Stimulated activated memory B cell treated with anti-CD40 and anti-IgM and Interleukin-4, amounts not matched to agents 10 μg/mL and 1 μg/mL and 100 μg/mL, for 72 hours (primary cell): ENCODE results near the gene ALDH3B2.
"Not testable (repeated sequence)": the region's sequence is repeated elsewhere in the genome, so short reads cannot be mapped to it uniquely, and the experiment has no call there.

Experiments
- ATAC-seq: fragments of 150-1000 bp; cut with Tn5 transposase; 2 replicates; pipeline ENCODE4 v1.10.0; 2021
- H3K27ac Mint-ChIP-seq: one replicate; pipeline ENCODE4 v1.8.0; 2022; ENCODE audit warnings: mild to moderate bottlenecking, mixed read lengths
- H3K27me3 Mint-ChIP-seq: one replicate; pipeline ENCODE4 v1.8.0; 2022; ENCODE audit warnings: mixed read lengths
- H3K36me3 Mint-ChIP-seq: one replicate; pipeline ENCODE4 v1.8.0; 2022; ENCODE audit warnings: mixed read lengths
- H3K4me1 Mint-ChIP-seq: one replicate; pipeline ENCODE4 v1.8.0; 2022; ENCODE audit warnings: mixed read lengths
- H3K4me3 Mint-ChIP-seq: one replicate; pipeline ENCODE4 v1.8.0; 2022; ENCODE audit warnings: mild to moderate bottlenecking, moderate library complexity, mixed read lengths
- H3K9me3 Mint-ChIP-seq: one replicate; pipeline ENCODE4 v1.8.0; 2022; ENCODE audit warnings: mixed read lengths

The ALDH3B2 gene

GRCh38 chr11:67622905-67623304, 51.5 kb downstream of the ALDH3B2 start:
- H3K36me3 Mint-ChIP-seq: peaks cover 12% of the 10 kb centered on the region

GRCh38 chr11:67621928-67622327, 52.5 kb downstream of the ALDH3B2 start:
- not testable (repeated sequence) for H3K27ac Mint-ChIP-seq, H3K9me3 Mint-ChIP-seq, ATAC-seq, H3K36me3 Mint-ChIP-seq, H3K4me3 Mint-ChIP-seq, H3K27me3 Mint-ChIP-seq, H3K4me1 Mint-ChIP-seq

More at GRCh38 chr11:67622905-67623304, 51.5 kb downstream of the ALDH3B2 start:
- not testable (repeated sequence) for H3K4me3 Mint-ChIP-seq, H3K27me3 Mint-ChIP-seq, H3K27ac Mint-ChIP-seq, ATAC-seq, H3K9me3 Mint-ChIP-seq, H3K4me1 Mint-ChIP-seq

GRCh38 chr11:67620621-67621020, 53.8 kb downstream of the ALDH3B2 start:
- not testable (repeated sequence) for H3K36me3 Mint-ChIP-seq, ATAC-seq, H3K9me3 Mint-ChIP-seq, H3K27ac Mint-ChIP-seq, H3K27me3 Mint-ChIP-seq, H3K4me1 Mint-ChIP-seq, H3K4me3 Mint-ChIP-seq

GRCh38 chr11:67619683-67620618, 54.5 kb downstream of the ALDH3B2 start:
- not testable (repeated sequence) for ATAC-seq, H3K4me3 Mint-ChIP-seq, H3K36me3 Mint-ChIP-seq, H3K27me3 Mint-ChIP-seq, H3K9me3 Mint-ChIP-seq, H3K27ac Mint-ChIP-seq
- H3K4me1 Mint-ChIP-seq: peaks cover 13% of the 10 kb centered on the region

- peaks cover 21% of the 10 kb centered on the region for H3K4me1 Mint-ChIP-seq
- not testable (repeated sequence) for H3K36me3 Mint-ChIP-seq
Observed at GRCh38 chr11:67618901-67619659, 55.3 kb downstream of the ALDH3B2 start.

GRCh38 chr11:67617243-67617953, 57.0 kb downstream of the ALDH3B2 start:
- no peaks in the 10 kb centered on the region for H3K27me3 Mint-ChIP-seq
- peak overlapping the region; percentile 54 for H3K27ac Mint-ChIP-seq
- no peaks in the 10 kb centered on the region for H3K9me3 Mint-ChIP-seq
- peaks cover 34% of the 10 kb centered on the region for H3K4me1 Mint-ChIP-seq
- H3K36me3 Mint-ChIP-seq: peaks cover 14% of the 10 kb centered on the region
- no peak for ATAC-seq
- H3K4me3 Mint-ChIP-seq: no peak overlapping the region

More at GRCh38 chr11:67618901-67619659, 55.3 kb downstream of the ALDH3B2 start:
- H3K9me3 Mint-ChIP-seq, H3K4me3 Mint-ChIP-seq, ATAC-seq, H3K27me3 Mint-ChIP-seq, H3K27ac Mint-ChIP-seq: not testable (repeated sequence)

- Mint-ChIP-seq H3K4me3 (no peak overlapping the region), H3K36me3 (peaks cover 21% of the 10 kb centered on the region), H3K27ac (peak overlapping the region; percentile 54), H3K27me3 (no peaks in the 10 kb centered on the region), H3K9me3 (no peaks in the 10 kb centered on the region), H3K4me1 (peaks cover 34% of the 10 kb centered on the region)
- ATAC-seq: no peak
Observed at GRCh38 chr11:67616431-67617242, 57.8 kb downstream of the ALDH3B2 start.

- H3K4me1 Mint-ChIP-seq: peaks cover 34% of the 10 kb centered on the region
- H3K9me3 Mint-ChIP-seq: no peaks in the 10 kb centered on the region
- H3K4me3 Mint-ChIP-seq: peak overlapping the region; percentile 30
- H3K36me3 Mint-ChIP-seq: peaks cover 29% of the 10 kb centered on the region
- H3K27me3 Mint-ChIP-seq: no peaks in the 10 kb centered on the region
- no peak for ATAC-seq
- no peak overlapping the region for H3K27ac Mint-ChIP-seq
Observed at GRCh38 chr11:67615728-67616430, 58.5 kb downstream of the ALDH3B2 start.

GRCh38 chr11:67614730-67615714, 59.4 kb downstream of the ALDH3B2 start:
- H3K9me3 Mint-ChIP-seq: no peaks in the 10 kb centered on the region
- peaks cover 37% of the 10 kb centered on the region for H3K36me3 Mint-ChIP-seq
- no peak for ATAC-seq
- peaks cover 34% of the 10 kb centered on the region for H3K4me1 Mint-ChIP-seq
- no peaks in the 10 kb centered on the region for H3K27me3 Mint-ChIP-seq
- peak overlapping the region; percentile 100 for H3K27ac Mint-ChIP-seq
- H3K4me3 Mint-ChIP-seq: peak overlapping the region; percentile 76

- H3K4me3 Mint-ChIP-seq: peak overlapping the region; percentile 76
- H3K4me1 Mint-ChIP-seq: peaks cover 37% of the 10 kb centered on the region
- peak; percentile 98 for ATAC-seq
- peak overlapping the region; percentile 100 for H3K27ac Mint-ChIP-seq
- no peaks in the 10 kb centered on the region for H3K9me3 Mint-ChIP-seq
- no peaks in the 10 kb centered on the region for H3K27me3 Mint-ChIP-seq
- H3K36me3 Mint-ChIP-seq: peaks cover 41% of the 10 kb centered on the region
Observed at GRCh38 chr11:67613960-67614715, 60.3 kb downstream of the ALDH3B2 start.

- Mint-ChIP-seq H3K27me3 (no peaks in the 10 kb centered on the region), H3K4me1 (peaks cover 44% of the 10 kb centered on the region), H3K27ac (peak overlapping the region; percentile 100), H3K36me3 (peaks cover 48% of the 10 kb centered on the region), H3K9me3 (no peaks in the 10 kb centered on the region), H3K4me3 (peak overlapping the region; percentile 76)
- ATAC-seq: no peak
Observed at GRCh38 chr11:67613313-67613959, 61.0 kb downstream of the ALDH3B2 start.

- Mint-ChIP-seq H3K27ac (peak overlapping the region; percentile 37), H3K27me3 (no peaks in the 10 kb centered on the region), H3K36me3 (peaks cover 51% of the 10 kb centered on the region), H3K4me1 (peaks cover 47% of the 10 kb centered on the region), H3K9me3 (no peaks in the 10 kb centered on the region), H3K4me3 (no peak overlapping the region)
- ATAC-seq: no peak
Observed at GRCh38 chr11:67612751-67613150, 61.7 kb downstream of the ALDH3B2 start.
